Neural progenitor cell (in vitro differentiated cells): ENCODE measurements around the gene RASGRP4. TPM values are rescaled to one million over a fixed set of nuclear protein-coding genes. Genes with fewer than 3 reads are reported as not detected.

Source experiments
- DNase-seq: peaks from one replicate; pipeline ENCODE4 v3.0.0-alpha.2; 2016; ENCODE audit warnings: low spot score
- H2AFZ ChIP-seq: fragments of 200-600 bp; sonication (generic); replicated peaks from 2 replicates; pipeline ENCODE4 v1.6.1; 2016; ENCODE audit warnings: antibody characterized with exemption
- H3F3A ChIP-seq: fragments of 200-600 bp; sonication (generic); 2 replicates; pipeline ENCODE4 v1.6.1; 2016; ENCODE audit warnings: antibody characterized with exemption, low read depth
- H3K27ac ChIP-seq: fragments of 200-600 bp; sonication (generic); 2 replicates; pipeline ENCODE4 v1.5.1; 2016; ENCODE audit warnings: mild to moderate bottlenecking
- H3K27me3 ChIP-seq: fragments of 200-600 bp; sonication (generic); 2 replicates; pipeline ENCODE4 v1.6.1; 2016; ENCODE audit warnings: mild to moderate bottlenecking, moderate library complexity
- H3K36me3 ChIP-seq: fragments of 200-600 bp; sonication (generic); 2 replicates; pipeline ENCODE4 v1.5.1; 2016
- H3K4me1 ChIP-seq: fragments of 200-600 bp; sonication (generic); 2 replicates; pipeline ENCODE4 v1.6.1; 2016; ENCODE audit warnings: mixed run types
- H3K4me2 ChIP-seq: fragments of 200-600 bp; sonication (generic); 2 replicates; pipeline ENCODE4 v1.6.1; 2016
- H3K4me3 ChIP-seq: fragments of 200-600 bp; sonication (generic); 2 replicates; pipeline ENCODE4 v1.5.1; 2016
- H3K79me2 ChIP-seq: fragments of 200-600 bp; sonication (generic); 2 replicates; pipeline ENCODE4 v1.6.1; 2016; ENCODE audit warnings: low read depth
- H3K9ac ChIP-seq: fragments of 200-600 bp; sonication (generic); 2 replicates; pipeline ENCODE4 v1.6.1; 2016
- H3K9me3 ChIP-seq: fragments of 200-600 bp; sonication (generic); 2 replicates; pipeline ENCODE4 v1.5.1; 2016; ENCODE audit warnings: low read depth
- H4K20me1 ChIP-seq: fragments of 200-600 bp; sonication (generic); 2 replicates; pipeline ENCODE4 v1.6.1; 2016; ENCODE audit warnings: low read depth
- H3K27ac Mint-ChIP-seq: 3 replicates; pipeline ENCODE4 v1.8.0; 2021; ENCODE audit warnings: mixed read lengths
- H3K27me3 Mint-ChIP-seq: 2 replicates; pipeline ENCODE4 v1.8.0; 2022; ENCODE audit warnings: low read depth, mild to moderate bottlenecking, inconsistent platforms, moderate library complexity, mixed read lengths; ENCODE audit not compliant: insufficient read depth
- H3K36me3 Mint-ChIP-seq: 3 replicates; pipeline ENCODE4 v1.8.0; 2021; ENCODE audit warnings: mixed read lengths
- H3K4me1 Mint-ChIP-seq: 3 replicates; pipeline ENCODE4 v1.8.0; 2021; ENCODE audit warnings: mixed read lengths
- H3K4me3 Mint-ChIP-seq: 3 replicates; pipeline ENCODE4 v1.8.0; 2021; ENCODE audit warnings: mild to moderate bottlenecking, moderate library complexity, mixed read lengths
- H3K9me3 Mint-ChIP-seq: 3 replicates; pipeline ENCODE4 v1.8.0; 2020; ENCODE audit warnings: mixed read lengths
- EZH2 ChIP-seq: fragments of 200-600 bp; sonication (generic); IDR thresholded peaks from 2 replicates; pipeline ENCODE4 v1.6.1; 2017; ENCODE audit warnings: antibody characterized with exemption, mild to moderate bottlenecking, moderate library complexity
- EZH2phosphoT487 ChIP-seq: fragments of 200-600 bp; sonication (generic); IDR thresholded peaks from 2 replicates; pipeline ENCODE4 v1.6.1; 2017; ENCODE audit warnings: antibody characterized with exemption
- total RNA-seq: library from RNA; depleted of rRNA; stranded (reverse); fragments of >200 nt; gene quantifications from 2 replicates; pipeline ENCODE4 v1.2.3, GENCODE V29; 2015; ENCODE audit warnings: low replicate concordance
- TF ChIP-seq, protein P1 (sequence below): fragments of 200-600 bp; sonication (generic); IDR thresholded peaks from 2 replicates; pipeline ENCODE4 v1.5.1; 2017; ENCODE audit warnings: antibody characterized with exemption, mild to moderate bottlenecking

RASGRP4 gene
- total RNA-seq, 1 donor from 2014 or later, result not detected

DNA sequence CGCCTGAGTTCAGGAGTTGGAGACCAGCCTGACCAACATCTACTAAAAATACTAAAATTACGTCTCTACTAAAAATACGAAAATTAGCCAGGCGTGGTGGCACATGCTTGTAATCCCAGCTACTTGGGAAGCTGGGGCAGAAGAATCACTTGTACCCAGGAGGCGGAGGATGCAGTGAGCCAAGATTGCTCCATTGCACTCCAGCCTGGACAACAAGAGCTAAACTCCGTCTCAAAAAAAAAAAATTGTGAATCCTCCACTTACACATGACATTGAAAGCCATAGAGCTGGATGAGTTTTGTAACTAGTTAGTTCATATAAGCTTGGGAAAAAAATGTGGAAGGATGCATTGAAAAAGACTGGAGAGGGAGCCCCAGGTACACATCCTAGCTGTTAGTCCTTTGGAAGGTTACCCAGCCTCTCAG lies 52.1 kb downstream of the RASGRP4 start:
- no peak for DNase-seq
- H3K9ac ChIP-seq, result no peak overlapping the region
- H4K20me1 ChIP-seq, result peaks cover 20% of the 10 kb centered on the region
- H3K4me1 Mint-ChIP-seq, result peaks cover 22% of the 10 kb centered on the region
- H3K36me3 Mint-ChIP-seq, result peaks cover 4% of the 10 kb centered on the region
- TF ChIP-seq, protein P1, sequence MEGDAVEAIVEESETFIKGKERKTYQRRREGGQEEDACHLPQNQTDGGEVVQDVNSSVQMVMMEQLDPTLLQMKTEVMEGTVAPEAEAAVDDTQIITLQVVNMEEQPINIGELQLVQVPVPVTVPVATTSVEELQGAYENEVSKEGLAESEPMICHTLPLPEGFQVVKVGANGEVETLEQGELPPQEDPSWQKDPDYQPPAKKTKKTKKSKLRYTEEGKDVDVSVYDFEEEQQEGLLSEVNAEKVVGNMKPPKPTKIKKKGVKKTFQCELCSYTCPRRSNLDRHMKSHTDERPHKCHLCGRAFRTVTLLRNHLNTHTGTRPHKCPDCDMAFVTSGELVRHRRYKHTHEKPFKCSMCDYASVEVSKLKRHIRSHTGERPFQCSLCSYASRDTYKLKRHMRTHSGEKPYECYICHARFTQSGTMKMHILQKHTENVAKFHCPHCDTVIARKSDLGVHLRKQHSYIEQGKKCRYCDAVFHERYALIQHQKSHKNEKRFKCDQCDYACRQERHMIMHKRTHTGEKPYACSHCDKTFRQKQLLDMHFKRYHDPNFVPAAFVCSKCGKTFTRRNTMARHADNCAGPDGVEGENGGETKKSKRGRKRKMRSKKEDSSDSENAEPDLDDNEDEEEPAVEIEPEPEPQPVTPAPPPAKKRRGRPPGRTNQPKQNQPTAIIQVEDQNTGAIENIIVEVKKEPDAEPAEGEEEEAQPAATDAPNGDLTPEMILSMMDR, result no peak
- TF ChIP-seq EZH2phosphoT487 (no peak), EZH2 (no peak)
- no peaks in the 10 kb centered on the region for H3K9me3 Mint-ChIP-seq
- H3K36me3 ChIP-seq, result no peaks in the 10 kb centered on the region
- peak overlapping the region; percentile 88 for H3K27ac Mint-ChIP-seq
- H3K4me3 Mint-ChIP-seq, result peak overlapping the region; percentile 96
- H3K79me2 ChIP-seq, result peaks cover 32% of the 10 kb centered on the region
- H3K4me2 ChIP-seq, result peak overlapping the region; percentile 73
- H3K4me1 ChIP-seq, result peaks cover 11% of the 10 kb centered on the region
- peaks cover 9% of the 10 kb centered on the region for H3K27me3 Mint-ChIP-seq
- H3K27me3 ChIP-seq, result peaks cover 11% of the 10 kb centered on the region
- H3K9me3 ChIP-seq, result no peaks in the 10 kb centered on the region
- H3K27ac ChIP-seq, result no peak overlapping the region
- peak overlapping the region; percentile 45 for H2AFZ ChIP-seq
- peaks cover 7% of the 10 kb centered on the region for H3F3A ChIP-seq
- H3K4me3 ChIP-seq, result peak overlapping the region; percentile 42

DNA sequence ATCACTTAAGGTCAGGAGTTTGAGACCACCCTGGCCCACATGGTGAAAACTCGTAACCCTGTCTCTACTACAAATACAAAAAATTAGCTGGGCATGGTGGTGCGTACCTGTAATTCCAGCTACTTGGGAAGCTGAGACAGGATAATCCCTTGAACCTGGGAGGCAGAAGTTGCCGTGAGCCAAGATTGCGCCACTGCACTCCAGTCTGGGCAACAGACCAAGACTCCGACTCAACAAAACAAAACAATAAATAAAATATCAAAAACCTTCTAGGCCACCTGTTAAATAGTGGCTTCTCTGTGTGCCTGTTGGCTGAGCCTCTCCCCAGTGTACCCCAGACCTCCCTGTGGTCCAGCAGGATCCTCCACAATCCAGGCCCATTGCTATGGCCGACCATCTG lies 54.9 kb downstream of the RASGRP4 start:
- no peak overlapping the region for H3K27ac ChIP-seq
- Mint-ChIP-seq H3K9me3 (no peaks in the 10 kb centered on the region), H3K4me3 (no peak overlapping the region), H3K27ac (no peak overlapping the region), H3K36me3 (no peaks in the 10 kb centered on the region), H3K4me1 (peaks cover 19% of the 10 kb centered on the region), H3K27me3 (peaks cover 12% of the 10 kb centered on the region)
- peaks cover 27% of the 10 kb centered on the region for H3K4me1 ChIP-seq
- no peak for TF ChIP-seq EZH2phosphoT487
- TF ChIP-seq, protein P1, result no peak
- TF ChIP-seq EZH2, result no peak
- H3K9ac ChIP-seq, result no peak overlapping the region
- no peak for DNase-seq
- H4K20me1 ChIP-seq, result peaks cover 10% of the 10 kb centered on the region
- no peak overlapping the region for H3K4me2 ChIP-seq
- no peak overlapping the region for H2AFZ ChIP-seq
- H3K36me3 ChIP-seq, result no peaks in the 10 kb centered on the region
- H3K9me3 ChIP-seq, result no peaks in the 10 kb centered on the region
- H3K4me3 ChIP-seq, result no peak overlapping the region
- peaks cover 14% of the 10 kb centered on the region for H3K79me2 ChIP-seq
- peaks cover 11% of the 10 kb centered on the region for H3K27me3 ChIP-seq
- H3F3A ChIP-seq, result peaks cover 13% of the 10 kb centered on the region

DNA sequence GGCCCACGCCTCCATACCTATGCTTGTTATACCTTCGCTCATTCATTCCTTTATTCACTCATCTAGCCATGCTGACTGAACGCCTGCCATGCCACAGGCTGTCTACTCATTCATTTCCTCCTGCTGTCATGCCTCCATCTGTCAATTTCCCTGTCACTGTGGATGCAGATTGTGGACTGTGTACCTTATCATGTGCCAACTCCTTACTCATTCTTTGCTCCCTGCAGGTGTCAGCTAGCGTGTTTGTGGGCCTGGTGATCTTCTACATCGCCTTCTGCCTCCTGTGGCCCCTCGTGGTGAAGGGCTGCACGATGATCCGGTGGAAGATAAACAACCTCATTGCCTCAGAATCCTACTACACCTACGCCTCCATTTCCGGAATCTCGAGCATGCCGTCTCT lies 55.7 kb downstream of the RASGRP4 start:
- Mint-ChIP-seq H3K9me3 (no peaks in the 10 kb centered on the region), H3K4me3 (no peak overlapping the region), H3K27me3 (peaks cover 10% of the 10 kb centered on the region), H3K27ac (peak overlapping the region; percentile 27), H3K36me3 (no peaks in the 10 kb centered on the region), H3K4me1 (peaks cover 13% of the 10 kb centered on the region)
- H3K4me1 ChIP-seq, result peaks cover 21% of the 10 kb centered on the region
- no peaks in the 10 kb centered on the region for H3K9me3 ChIP-seq
- H3K79me2 ChIP-seq, result peaks cover 6% of the 10 kb centered on the region
- no peak overlapping the region for H3K4me3 ChIP-seq
- H3K36me3 ChIP-seq, result no peaks in the 10 kb centered on the region
- no peak overlapping the region for H2AFZ ChIP-seq
- no peak overlapping the region for H3K4me2 ChIP-seq
- peaks cover 13% of the 10 kb centered on the region for H3F3A ChIP-seq
- no peak overlapping the region for H3K9ac ChIP-seq
- DNase-seq, result no peak
- H4K20me1 ChIP-seq, result peaks cover 2% of the 10 kb centered on the region
- TF ChIP-seq, protein P1, result no peak
- TF ChIP-seq EZH2phosphoT487 (no peak), EZH2 (no peak)
- peaks cover 11% of the 10 kb centered on the region for H3K27me3 ChIP-seq
- H3K27ac ChIP-seq, result no peak overlapping the region
